ENCODE results near the gene NECTIN4.

NECTIN4 gene

DNA sequence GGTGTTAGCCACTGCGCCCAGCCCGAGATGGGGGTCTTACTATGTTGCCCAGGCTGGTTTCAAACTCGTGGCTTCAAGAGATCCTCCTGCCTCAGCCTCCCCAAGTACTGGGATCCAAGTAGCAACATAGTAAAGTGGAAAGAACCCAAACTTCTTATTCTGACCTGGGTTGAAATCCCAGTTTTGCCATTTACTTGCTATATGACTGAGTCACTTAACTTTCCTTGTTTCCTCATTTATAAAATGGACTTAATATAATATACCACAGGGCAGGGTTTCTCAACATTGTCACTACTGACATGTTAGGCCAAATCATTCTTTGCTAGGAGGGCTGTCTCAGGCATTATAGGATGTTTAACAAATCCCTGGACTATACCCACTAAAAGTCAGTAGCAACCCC, 21.8 kb upstream of the NECTIN4 start:
- no peak for DNase-seq

DNA sequence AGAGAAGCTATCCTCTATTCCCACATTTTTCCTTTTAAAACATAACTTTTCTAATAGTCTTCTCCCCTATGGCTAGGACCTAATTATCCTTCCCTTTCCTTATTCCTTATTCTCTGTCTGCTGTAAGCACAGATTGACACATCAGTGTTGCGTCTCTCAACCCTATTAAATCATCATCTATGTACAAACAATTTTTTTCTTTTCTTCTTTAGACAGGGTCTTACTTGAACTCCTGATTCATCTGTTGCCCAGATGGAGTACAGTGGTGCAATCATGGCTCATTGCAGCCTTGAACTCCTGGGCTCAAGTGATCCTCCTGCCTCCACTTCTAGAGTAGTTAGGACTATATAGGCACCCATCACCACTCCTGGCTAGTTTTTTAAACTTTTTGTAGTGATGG, 17.1 kb upstream of the NECTIN4 start:
- no peak for DNase-seq

DNA sequence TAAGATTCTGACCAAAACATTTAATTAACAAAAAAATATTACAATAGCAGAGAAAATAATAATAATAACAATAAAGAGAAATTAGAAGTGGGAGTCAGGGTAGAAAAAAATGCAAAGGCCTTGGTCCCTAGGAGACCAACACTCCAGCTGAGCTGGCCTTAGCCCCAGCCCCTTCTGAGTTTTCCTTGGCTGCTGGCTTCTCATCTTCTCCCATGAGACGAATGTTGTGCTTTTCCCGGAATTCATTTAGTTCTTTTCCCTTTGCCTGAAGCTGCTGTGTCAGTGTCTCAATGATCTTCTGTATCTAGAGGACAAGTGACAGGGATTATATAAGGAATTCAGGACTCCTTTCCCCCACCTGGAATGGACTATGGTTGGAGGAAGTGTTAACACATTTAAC, 11.2 kb upstream of the NECTIN4 start:
- DNase-seq: no peak

DNA sequence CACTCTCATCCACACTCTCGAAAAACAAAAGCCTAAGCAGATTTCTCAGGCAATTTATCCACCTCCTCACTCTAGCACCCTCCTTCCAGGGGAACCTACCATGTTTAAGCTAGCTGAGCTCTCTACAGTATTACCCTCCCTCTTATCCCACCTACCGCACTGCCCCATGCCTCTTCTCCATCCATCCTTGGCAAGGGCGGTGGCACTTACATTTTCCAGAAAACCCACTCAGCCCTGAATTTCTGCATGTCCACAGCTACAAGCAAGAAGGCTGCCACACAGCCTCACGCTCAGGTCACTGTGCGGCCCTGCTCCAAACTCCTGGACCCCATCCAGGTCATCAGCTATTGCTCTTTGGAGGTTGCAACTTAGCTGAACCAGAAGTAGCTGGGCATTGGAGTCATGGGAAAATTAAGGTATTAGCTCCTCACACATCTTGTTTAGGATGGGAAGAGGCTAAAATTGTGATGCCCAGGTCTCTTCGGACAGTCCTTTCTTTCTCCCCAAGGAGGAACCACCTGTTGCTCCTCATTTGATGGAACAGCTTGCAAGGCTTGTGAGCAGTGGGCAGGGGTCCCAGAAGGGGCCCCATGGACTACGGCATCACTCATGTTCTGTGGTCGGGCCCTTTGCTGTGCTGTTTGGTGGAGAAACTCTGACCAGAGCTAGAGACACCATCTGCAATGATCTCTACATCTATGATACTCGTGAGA, 9.9 kb upstream of the NECTIN4 start:
- DNase-seq: no peak

DNA sequence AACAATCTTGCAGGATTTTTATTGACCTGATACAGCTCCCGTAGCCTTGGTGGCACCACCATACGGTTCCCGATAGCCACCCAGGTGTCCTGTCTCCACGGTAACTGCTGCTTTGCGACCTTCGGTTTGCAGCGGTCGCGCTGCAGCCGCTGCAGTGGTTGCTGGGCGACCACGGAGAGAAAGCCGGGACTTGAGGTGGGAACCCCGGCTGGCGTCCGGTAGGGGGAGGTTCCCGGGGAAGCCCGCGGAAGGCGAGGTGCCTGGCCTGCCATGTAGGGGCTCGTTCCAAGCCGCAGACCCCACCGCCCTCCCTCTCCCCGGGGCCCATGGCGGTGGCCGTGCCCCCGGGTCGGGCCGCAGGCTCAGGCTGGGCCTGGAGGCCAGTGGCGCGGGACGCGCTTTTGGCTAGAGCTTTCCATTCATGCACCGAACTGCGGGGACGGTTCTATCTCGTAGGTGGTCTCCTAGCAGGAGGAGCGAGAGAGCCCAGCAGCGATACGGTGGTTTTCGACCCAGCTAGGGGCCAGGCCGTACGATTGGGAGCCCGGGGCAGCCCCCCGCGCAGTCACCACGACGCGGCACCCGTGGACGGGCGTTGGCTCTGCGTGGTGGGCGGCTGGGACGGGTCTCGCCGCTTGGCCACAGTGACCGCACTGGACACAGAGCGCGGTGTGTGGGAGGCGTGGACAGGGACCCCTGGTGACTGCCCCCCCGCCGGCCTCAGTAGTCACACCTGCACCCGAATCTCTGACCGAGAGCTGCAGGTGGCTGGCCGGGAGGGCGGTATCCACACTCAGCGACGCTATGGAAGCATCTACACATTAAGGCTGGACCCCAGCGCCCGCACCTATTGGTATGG, 9.1 kb upstream of the NECTIN4 start, which contains the start of gene KLHDC9:
KLHDC9 (plus strand) TSS at position 152 of the 859 bp plus-strand sequence; CDS start at position 327, 175 bp downstream.
- DNase-seq: peak; percentile 38

DNA sequence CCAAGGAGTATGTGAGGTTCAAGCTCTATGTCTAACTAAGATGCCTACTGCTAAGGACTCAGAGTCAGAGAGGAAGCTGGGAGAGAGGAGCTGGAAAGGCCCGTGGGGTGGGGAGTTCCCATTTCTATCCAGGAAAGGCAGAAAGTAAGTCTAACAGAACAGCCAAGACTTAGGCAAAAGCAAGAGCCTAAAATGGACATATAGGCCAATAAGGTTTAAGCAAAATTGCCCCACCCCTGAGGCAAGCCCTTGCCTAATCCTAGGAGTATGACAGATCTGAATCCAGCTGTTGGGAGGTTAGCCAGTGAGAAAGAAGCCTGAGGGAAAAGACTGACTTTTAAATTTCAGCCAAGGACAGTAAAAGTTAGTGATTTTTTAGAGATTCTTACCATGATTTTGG, 7.2 kb upstream of the NECTIN4 start:
- DNase-seq: no peak

DNA sequence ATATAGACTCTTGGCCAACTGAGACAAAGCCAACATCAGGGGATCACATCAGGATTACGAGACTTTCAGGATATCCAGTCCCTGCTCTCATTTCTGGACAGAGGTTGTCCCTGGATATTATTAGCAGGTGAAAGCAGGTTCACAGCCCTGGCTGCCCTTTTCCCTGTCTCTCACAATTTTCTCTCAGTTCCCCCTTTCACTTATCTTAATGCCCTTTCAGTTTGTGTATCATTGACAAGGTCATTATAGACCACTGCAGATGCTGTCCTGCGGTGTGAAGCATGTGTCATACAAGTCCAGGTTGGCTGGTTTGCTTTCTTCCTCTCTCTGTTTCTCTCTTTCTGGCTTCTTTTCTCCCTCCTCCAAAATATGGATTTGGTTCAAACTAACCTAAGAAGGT, 6.7 kb upstream of the NECTIN4 start:
- no peak for DNase-seq

DNA sequence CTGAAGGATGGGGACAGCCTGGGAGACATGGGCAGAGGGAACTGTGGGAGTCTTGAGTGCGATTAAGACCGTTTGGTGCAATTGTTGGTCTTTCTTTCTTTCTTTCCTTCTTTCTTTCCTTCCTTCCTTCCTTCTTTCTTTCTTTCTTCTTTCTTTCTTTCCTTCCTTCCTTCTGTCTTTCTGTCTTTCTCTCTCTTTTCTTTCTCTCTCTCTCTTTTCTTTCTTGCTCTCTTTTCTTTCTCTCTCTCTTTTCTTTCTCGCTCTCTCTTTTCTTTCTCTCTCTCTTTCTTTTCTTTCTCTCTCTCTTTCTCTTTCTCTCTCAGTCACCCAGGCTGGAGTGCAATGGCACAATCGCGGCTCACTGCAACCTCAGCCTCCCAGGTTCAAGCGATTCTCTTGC, 5.9 kb upstream of the NECTIN4 start:
- no peak for DNase-seq

DNA sequence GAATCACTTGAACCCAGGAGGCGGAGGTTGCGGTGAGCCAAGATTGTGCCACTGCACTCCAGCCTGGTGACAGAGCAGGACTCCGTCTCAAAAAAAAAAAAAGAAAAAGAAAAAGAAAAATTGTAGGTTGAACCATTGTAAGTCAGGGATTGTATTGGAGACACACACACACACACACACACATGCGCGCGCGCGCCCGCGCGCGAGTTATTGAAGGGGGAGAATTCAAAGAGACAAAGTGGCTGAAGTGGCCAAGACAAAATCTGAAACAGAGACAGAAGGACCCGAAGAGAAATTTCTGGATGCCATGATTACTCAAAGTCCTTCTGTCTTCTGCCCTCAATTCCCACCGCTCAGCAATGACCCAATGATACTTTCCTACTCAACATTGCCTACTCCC, 5.1 kb upstream of the NECTIN4 start:
- no peak for DNase-seq

DNA sequence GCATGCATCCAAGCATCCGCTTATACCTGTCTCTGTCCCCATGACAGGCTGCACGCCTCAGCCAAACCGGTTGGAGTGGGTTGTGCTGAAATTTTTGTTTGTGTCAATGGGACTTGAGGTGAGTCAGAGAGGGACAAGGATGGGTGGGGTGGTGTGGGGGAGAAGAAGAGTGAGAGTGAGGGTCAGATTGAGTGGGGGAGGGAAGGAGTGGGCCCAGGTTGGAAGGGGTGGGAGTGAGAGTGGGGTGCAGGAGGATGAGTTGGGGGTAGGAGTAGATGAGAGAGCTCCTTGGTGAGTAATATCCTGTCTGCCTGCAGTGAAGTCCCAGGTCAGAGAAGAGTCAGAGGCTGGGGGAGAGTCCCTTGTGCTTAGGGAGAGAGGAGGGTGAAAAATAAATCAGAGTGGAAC, 3.3 kb upstream of the NECTIN4 start:
- no peak for DNase-seq

DNA sequence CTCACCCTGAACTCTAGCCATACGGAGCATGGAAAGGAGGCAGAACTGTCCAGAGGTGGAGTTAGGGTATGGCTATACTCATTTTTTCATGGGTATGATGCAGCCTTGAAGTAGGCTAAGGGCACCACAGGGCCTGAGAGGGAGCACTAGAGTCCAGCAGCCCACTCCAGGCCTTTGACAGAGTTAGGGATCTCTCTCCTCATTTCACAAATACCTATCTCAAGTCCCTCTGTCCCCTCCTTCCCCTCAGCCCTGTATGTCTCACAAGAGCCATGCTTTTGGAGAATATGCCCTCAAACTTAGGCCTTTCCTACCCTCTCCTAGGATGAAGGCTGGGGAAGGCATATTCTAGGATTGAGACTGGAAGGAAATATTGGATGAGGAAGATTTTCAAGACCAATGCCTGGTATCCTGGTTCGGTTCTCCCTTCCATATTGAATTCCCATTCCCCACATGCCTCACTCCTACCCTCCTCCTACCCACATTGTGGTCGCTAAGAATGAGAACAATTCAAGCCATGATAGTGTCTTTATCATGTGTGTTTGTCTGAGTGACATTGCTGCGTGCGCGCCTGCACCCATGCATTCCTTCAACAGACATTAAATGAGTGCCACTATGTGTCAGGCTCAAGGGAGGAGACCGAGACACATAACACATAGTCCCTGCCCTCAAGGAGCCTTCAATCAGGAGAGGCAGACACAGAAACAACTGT, 2.6 kb upstream of the NECTIN4 start:
- DNase-seq: no peak

DNA sequence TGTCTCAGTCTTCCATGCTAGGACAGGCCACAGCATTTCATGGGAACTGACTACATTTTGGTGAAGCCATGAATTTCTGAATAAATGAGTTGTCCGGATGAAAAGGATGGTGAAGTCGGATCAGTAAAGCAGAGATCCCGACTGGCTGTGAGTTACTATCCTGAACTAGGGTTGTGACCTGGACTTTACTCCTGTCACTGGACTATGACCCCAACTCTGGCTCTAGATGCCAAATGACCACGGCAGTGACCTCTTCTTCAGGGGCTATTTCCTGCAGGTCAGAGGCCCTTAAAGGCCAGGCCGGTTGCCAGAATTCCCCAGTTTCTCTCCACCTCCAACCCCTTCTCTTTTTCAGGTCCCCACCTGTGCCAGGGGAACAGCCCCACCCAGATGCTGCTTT, 1.7 kb upstream of the NECTIN4 start:
- no peak for DNase-seq

DNA sequence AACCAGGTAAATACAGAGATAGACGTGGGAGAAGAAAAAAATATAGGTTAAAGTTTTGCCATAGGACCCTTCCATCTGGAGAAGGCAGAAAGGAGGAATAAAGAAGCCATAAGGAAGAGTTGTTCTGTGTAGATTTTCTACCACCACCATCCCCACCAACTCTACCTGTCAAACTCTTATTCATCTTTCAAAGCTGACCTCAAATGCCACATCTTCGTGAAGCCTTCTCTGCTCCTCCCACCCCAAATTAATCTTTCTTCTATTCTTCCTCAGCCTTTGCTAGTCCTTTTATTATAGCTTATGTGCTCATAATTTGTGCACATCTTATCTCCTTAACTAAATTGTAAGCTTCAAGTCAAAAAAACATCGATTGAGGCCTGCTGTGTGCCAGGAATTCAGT, 1.3 kb upstream of the NECTIN4 start:
- no peak for DNase-seq

DNA sequence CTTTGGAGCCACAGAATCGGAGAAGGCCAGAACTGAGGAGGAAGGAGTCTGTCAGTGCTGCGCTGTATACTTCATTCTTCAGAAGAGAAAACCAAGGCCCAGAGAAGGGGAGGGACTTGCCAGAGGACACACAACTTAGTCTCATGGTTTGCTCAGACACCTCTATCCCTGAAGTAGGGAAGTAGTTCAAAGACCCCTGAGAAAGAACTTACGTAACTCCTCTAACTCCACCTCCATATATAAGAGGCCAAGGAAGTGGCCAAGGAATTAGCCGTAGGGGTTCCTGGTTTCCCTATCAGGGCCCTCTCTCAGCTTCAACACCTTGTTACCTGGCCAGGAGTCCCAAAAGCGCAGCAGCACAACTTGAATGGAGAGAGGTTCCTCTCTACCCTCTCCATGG, 580 bp upstream of the NECTIN4 start:
- DNase-seq: no peak

DNA sequence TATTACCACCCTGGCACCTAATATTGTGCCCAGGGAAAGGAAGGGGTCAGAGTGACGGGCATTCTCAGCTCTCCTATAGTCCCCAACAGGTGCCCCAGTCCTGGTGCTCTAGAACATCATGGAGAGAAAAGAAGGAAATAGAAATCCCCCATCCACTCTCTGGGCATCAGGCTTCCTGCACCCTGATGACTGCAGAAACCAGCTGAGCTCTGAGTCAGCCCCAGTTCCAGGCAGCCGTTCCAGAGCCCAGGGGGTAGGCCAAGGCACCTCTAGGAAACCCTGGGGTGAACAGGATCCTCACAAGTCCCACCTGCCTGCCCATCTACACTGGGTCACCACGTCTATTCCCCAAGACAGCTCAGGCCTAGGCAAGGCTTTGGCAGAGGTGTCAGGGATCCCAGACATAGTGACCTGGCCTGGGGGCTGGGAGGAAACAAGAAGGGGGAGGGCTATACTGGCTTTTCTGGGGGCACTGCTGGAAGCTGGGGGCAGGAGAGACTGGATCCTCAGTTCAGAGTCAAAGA, 709 bp downstream of the NECTIN4 start:
- no peak for DNase-seq

DNA sequence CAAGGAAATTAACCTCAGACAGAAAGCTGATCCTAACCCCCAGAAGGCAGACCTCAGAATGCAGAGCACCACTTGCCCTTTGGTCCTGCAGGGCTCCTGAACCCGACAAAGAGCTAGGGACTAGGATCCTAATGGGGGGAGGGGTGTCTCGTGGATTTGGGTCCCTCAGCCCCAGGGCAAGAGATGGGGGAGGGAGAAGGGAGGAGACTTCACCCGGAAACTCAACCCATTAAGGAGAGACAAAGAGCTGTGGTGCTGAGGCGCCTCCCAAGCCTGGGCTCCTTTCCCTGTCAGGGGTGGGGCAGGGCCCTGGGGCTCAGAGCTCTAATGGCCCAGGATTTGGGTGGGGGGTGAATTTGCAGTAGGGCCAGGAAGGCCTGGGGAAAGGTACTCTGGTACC, 2.9 kb downstream of the NECTIN4 start:
- no peak for DNase-seq

DNA sequence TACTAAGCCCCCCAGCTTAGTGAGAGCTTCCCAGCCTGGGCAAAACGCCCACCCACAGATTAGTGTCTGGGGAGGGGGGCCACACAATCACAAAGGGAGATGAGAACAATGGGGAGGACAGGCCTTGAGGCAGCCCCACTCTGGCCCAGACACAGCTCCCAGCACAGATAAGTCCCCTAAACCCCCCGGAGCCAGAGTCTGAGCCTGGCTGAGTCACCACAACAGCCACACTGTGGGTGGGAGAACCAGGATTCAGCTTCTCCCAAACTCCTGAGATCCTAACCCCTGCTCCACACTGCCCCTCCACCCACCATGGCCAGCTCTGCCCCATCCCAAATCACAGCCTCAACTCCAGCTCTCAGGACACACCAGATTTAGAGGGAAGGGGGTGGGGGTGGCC, 4.2 kb downstream of the NECTIN4 start:
- DNase-seq: no peak

DNA sequence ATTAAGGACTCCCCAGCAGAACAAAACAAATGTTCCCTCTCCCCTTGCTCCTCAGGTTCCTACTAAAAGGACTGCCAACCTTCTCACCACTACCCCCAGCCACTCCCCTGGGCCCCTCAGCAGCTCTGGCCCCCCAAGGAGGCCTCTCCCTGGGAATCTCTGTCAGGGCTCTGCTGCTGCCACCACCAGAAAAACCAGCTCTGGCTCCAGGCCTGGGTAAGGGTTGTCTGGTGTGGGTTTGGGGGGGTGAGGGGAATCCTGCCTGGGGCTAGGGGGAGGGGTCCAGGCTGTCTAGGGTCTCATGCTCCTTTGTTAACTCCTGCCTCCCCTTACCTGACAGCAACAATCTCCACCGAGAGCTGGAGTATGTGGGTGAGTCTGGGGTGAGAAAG, 4.8 kb downstream of the NECTIN4 start:
- no peak for DNase-seq

DNA sequence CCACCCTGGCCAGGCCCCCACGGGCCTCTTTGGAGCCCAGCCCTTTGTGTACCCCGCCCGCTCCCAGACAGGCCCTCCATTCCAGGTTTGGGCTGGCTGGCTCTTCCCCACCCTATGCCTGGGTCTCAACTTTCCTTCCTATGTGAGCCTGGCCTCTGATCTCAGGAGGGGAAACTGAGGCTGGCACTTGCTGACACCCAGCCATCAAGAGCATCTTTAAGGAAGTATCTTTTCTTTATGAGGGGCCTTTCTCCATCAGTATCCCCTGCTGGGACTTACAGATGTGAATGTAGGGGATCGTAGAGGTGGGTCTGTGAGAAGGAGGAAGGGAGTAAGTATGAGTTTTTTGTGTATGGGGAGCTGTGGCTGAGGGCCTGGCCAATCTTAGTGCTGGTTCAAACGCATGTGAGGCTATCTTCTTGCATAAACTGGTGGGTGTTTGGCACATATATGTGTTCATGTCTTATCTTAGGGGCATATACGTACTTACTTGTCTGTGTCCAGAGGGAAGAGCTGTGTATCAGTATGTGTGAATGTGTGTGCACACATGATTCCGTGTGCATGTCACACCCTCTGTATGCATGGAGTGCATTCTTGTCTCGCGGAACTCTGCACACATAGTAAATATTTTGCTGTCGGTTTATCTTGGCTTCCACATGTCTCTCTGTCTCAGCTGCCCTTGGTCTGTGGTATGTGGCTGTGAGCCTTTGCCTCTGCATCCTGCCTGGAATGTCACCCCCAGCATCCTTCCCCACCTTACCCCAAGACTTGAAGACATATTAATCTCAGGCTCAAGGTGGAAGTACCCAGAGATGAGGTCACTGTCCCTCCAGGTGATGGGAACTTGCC, 5.4 kb downstream of the NECTIN4 start:
- DNase-seq: no peak

DNA sequence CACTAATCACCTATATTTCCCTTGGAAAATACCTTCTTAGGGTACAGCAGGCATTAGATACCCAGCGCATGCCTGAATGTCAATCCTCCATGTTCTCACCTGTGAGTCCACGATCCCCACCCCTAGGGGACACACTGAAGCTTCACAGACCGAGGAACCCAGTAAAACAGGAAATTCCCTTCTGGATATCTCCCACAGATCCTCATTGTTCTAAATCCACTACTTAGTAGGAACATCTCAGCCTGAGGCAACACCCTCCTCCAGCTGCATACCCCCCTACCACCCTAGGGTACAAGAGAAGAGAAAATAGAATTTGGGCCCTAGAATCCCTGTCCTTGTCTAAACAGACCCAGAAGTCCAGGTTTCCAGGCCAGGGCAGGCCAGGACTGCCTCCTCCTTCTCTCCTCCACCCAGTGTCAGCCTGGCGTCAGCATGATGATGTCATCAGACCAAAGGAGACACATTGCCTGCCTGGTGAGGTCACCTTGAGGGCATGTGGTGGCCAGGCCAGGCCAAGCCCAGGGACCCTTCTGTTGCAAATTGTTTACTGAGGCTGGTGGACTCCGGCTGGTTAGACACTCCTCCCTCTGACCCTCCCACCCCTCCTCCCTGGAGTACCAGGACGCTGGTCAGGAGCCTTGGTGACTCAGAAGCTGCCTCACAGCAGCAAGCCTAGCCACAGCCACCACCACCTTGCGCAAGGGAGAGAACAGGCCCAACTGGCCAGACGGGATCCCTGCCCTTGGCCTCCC, 6.2 kb downstream of the NECTIN4 start:
- DNase-seq: no peak

DNA sequence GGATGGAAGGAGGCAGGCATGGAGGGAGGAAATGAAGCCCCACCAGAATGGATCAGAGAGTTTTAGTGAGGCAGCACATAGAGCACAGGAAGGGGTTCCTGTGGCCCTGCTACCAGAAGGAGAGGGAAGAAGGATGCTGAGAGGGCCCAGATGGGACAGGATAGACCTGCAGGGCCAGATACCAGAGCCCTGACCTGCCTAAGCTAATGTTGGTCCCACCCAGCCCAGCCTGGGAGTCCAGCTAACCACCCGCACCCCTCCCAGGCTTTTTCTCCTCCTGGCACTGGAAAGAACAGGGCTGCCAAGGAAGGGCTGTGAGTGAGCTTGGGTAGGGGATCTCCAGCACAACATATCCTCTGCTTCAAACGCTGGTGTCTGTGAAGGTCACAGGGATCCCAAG, 6.9 kb downstream of the NECTIN4 start:
- no peak for DNase-seq

DNA sequence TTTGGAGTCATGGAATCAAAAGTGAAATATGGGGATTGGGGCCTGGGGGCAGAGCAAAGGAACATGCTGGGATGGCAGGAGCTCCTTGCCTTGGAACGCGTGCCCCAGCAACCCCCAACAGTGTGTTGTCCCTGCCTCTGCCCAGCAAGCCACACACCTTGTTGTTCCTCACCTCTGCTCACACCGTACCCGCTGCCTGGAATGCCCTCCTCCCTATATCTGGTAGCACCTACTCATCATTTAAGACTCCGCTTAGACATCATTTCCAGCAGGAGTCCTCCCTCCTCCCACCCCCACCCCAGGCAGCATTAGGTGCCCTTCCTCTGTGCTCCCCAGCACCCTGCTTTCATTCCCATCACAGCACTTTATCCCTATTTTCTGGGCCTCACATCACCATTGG, 7.8 kb downstream of the NECTIN4 start:
- no peak for DNase-seq
